OCI-LY7 (cell line): ENCODE data around the gene WDR7.

Source experiments
- EZH2phosphoT487 ChIP-seq: fragments of 200-600 bp; sonication (generic); IDR thresholded peaks from 2 replicates; pipeline ENCODE4 v1.6.1; 2018; ENCODE audit warnings: low read depth, borderline replicate concordance, mild to moderate bottlenecking, mixed run types, antibody characterized with exemption, low read length, moderate library complexity, mixed read lengths
- TF ChIP-seq, protein P1 (sequence below): fragments of 200-600 bp; sonication (generic); conservative IDR thresholded peaks from 2 replicates; pipeline ENCODE4 v1.5.1; 2014; ENCODE audit warnings: mild to moderate bottlenecking, antibody characterized with exemption, low read length, moderate library complexity, mixed read lengths

DNA sequence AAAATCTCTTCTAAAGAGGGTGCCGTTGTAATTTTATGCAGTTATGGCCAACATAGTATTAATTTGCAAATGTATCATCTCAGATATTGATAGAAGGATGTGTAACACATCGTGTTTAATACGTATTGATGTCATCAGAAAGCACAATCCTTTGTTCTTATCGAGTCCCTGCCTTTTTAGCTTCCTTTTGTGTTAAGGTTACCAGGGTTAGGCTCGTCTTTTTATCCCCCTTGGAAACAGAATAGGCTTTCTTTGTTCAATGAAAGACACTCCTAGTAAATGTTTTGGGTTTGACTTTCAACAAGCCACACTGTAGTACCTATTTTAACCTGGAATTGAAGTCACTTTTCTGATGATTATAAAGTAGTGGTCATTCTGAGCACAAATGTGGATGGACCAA is 136.2 kb downstream of the WDR7 start:
- TF ChIP-seq, protein P1, sequence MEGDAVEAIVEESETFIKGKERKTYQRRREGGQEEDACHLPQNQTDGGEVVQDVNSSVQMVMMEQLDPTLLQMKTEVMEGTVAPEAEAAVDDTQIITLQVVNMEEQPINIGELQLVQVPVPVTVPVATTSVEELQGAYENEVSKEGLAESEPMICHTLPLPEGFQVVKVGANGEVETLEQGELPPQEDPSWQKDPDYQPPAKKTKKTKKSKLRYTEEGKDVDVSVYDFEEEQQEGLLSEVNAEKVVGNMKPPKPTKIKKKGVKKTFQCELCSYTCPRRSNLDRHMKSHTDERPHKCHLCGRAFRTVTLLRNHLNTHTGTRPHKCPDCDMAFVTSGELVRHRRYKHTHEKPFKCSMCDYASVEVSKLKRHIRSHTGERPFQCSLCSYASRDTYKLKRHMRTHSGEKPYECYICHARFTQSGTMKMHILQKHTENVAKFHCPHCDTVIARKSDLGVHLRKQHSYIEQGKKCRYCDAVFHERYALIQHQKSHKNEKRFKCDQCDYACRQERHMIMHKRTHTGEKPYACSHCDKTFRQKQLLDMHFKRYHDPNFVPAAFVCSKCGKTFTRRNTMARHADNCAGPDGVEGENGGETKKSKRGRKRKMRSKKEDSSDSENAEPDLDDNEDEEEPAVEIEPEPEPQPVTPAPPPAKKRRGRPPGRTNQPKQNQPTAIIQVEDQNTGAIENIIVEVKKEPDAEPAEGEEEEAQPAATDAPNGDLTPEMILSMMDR = no peak
- no peak for TF ChIP-seq EZH2phosphoT487
